CD4-positive, alpha-beta T cell treated with Interleukin-6 at 100 ng/mL for 8 hours (primary cell): ENCODE measurements around the gene USP46.
A peak's percentile ranks its signal among the peaks of the same experiment; 100 is the strongest.

Source experiments
- DNase-seq: peaks from one replicate; pipeline ENCODE4 v3.0.0-alpha.2; 2020; ENCODE audit warnings: mixed read lengths, low spot score

USP46 gene, protein sequence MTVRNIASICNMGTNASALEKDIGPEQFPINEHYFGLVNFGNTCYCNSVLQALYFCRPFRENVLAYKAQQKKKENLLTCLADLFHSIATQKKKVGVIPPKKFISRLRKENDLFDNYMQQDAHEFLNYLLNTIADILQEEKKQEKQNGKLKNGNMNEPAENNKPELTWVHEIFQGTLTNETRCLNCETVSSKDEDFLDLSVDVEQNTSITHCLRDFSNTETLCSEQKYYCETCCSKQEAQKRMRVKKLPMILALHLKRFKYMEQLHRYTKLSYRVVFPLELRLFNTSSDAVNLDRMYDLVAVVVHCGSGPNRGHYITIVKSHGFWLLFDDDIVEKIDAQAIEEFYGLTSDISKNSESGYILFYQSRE

DNA sequence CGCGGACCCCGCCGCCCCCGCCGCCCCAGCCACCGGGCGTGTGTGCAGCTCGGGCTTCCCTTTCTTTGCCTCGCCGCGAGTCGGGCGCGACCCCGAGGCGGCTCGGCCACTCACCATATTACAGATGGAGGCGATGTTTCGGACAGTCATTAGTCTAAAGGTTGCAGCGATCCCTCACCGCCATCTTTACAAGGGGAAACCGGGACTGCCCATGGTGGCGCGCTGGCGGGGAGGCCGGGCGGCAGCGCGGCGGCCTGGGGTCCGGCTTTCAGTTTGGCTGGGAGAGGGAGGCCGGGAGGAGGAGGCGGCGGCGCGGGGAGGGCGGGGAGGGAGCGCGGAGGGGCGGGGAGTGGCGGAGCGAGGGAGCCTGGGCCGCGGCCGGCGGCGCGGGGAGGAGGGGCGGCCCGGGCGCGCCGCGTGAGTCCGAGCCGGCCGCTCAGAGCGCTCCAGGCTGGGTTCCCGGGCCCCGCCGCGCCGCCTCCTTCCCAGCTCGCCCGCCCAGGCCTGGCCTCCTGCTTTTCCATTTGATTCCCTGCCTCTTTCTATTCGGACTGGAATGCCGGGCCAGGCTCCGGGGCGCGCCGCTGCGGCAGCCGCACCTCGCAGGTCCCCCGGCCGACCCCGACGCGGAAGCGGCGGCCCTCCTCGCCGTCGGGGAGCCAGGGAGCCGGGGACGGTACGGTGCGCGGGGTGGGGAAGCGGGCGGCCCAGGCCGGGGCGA lies at the start of gene USP46:
USP46 (minus strand) TSS at position 301 of the 721 bp plus-strand sequence; CDS start at position 150, 151 bp downstream.
- DNase-seq = peak; percentile 46

GRCh38 chr4:52704661-52705060 lies 45.6 kb upstream of the USP46 start:
- DNase-seq = no peak

GRCh38 chr4:52704133-52704532 lies 45.0 kb upstream of the USP46 start:
- DNase-seq = no peak

DNA sequence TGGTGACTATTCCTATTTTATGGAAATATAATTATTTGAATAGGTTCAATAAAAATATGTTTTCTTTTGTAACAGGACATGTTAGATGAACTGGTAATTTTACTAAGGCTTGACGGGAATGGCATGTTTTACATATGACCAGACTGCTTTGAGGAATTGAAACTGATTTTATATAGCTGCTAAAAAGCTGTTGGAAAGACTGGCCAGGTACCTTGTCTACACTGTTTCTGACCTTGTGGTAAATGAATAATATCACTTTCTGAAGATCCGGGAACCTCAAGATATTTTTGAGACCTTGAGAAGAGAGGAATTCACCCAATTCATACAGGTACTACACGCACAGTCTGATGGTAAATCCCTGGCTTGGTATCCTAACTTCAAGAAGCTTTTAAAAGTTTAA lies 42.1 kb upstream of the USP46 start:
- no peak for DNase-seq

DNA sequence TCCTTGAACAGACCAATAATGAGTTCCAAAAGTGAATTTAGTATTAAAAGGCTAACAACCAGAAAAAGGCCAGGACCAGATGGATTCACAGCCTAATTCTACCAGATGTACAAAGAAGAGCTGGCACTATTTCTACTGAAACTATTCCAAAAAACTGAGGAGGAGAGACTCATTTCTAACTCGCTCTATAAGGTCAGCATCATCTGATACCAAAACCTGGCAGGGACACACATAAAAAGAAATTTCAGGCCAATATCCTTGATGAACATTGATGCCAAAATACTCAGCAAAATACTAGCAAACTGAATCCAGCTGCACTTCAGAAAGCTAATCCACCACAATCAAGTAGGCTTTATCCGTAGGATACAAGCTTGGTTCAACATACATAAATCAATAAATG lies 35.8 kb upstream of the USP46 start:
- DNase-seq = no peak

GRCh38 chr4:52693492-52693891 lies 34.4 kb upstream of the USP46 start:
- DNase-seq = no peak

DNA sequence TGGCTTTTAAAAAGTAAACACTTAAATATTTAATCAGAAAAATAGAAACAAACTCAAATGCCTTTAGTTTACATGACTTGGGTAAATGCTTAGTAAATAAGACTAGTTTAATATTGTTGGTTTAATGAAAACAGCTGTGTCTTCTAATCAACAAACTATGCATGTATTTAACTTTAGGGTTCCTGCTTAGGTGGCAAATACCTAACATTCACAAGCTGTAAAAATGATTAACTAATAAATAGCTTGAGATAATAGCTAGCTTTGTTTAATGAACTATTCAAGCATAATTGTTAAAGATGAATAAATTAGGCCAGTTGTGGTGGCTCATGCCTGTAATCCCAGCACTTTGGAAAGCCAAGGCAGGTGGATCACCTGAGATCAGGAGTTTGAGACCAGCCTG lies 30.0 kb upstream of the USP46 start:
- DNase-seq = no peak

DNA sequence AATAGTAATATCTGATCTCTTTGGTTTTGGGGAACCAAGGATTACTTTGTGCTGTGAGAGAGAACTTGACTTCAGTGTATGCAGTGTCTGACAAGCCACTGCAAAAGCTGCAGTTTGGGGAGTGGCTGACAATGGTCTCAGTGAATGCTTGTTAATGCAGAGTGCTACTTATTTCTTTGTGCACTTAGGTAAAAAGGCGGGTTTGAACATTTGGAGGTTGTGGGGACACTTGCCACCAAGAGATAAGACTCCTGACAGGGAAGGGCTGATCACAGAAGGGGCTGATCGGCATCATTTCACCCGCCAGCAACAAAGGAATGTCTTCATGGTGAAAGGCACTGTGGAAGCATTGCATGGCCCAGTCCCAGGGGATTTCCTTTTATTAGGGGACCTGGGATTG lies 28.6 kb upstream of the USP46 start:
- no peak for DNase-seq

- no peak for DNase-seq
Observed at GRCh38 chr4:52685316-52685715, 26.2 kb upstream of the USP46 start.

DNA sequence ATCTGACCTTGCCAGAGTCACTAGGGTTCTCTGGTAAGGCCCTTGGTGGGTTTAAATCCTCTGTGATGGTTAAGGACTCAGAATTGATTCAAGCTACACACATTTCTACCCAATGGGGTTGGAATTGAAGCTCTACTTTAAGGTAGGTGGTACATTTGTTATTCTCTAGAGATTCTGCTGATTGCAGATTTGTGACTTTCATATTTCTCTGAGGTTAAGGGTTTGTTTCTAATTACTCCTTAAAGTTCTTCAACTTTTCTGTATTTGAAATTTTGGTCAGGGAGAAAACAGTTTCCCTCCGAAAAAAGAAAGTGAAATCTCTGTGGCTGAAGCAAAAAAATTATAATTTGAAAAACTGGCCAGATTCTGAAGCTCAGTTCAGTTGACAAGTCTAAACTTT lies 25.8 kb upstream of the USP46 start:
- DNase-seq = no peak

DNA sequence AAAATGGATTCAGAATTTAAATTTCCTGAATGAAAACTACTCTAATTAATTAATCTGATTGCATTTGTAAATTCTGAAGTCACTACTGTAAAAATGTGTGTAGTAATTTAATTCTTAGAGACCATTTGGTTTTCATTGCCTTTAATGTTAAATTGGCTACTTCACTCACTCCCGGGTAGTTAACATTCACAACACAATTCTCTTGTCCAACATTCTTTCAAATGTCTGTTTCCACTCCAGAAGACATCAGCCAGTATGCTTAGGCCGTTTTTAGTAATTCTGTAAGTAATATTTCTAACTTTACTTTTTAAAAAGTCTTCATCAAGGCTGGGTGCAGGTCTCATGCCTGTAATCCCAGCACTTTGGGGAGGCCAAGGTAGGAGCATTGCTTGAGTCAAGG lies 21.3 kb upstream of the USP46 start:
- no peak for DNase-seq

DNA sequence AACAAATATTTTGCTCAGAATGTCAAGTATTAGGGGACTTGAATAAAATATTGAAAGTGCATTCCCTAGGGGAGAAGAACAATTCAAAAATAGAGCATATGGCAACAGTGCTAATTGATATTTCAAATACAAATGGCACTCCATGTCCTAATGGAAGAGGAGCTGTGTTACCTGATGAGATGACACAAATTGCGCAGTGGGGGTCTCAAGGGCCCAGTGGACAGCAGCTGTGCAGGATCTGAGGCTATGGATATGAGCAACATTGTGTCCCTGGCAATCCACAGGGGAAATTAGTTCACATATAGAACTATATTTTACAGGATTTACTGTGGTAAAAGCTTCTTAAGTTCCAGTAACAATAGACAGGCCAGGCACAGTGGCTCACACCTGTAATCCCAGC lies 17.4 kb upstream of the USP46 start:
- no peak for DNase-seq

- DNase-seq = no peak
Observed at GRCh38 chr4:52675111-52675510, 16.0 kb upstream of the USP46 start.

DNA sequence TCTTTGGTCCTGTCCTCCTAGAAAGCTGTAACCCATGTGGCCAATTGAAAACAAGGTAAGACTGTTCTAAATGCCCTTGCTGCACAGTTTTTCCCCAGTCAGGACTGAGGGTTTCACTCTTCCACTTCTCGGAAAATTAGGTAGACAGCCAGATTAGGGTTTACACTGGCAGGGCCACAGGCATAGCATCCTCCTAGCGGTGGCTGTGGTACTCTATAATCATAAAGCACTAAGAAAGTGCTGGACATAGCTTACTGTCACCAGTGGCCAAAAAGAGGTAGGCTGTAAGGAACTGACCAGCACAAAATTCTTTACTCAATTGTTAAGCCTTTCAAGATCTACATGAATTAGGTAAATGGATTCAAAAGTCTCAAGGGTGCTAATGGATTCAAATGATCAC lies 11.6 kb upstream of the USP46 start:
- no peak for DNase-seq

DNA sequence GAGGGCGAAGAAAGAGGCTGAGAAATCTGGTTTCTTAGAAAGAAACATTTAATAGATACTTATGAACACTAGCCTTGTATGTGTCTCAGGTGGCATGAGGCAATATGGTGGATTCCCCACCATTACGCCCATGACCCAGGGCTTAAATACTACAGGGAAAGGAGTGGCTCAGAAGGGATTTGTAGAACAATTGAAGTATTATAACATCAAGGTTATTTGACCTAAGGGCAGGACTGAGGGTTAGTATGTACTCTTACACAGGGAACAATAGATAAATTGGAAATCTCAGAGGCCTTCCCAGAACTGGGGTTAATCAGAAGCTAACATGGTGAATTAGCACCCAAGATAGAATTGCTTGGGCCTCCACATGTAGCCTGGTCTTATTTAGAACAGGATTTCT lies 11.0 kb upstream of the USP46 start:
- no peak for DNase-seq

DNA sequence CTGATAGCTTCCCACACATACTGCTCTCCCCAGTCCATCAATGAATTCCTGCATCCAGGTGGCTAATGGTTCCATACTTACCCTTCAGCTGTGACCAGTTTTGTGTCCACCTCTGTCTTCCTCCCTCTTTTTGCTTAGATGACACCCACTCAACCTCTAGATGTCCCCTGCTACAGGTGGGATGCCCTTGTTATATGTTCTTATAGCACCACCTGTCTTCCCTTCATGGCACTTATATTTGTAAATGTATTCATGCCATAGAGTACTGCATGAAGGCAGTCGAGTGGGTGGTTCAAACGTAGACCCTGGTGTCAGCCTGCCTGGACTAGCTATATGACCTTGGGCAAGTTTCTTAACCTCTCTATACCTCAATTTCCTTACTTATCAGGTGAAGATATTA lies 6.5 kb upstream of the USP46 start:
- DNase-seq = no peak

- DNase-seq = no peak
Observed at GRCh38 chr4:52664479-52664878, 5.4 kb upstream of the USP46 start.

- DNase-seq = no peak
Observed at GRCh38 chr4:52661966-52662690, 3.0 kb upstream of the USP46 start.

DNA sequence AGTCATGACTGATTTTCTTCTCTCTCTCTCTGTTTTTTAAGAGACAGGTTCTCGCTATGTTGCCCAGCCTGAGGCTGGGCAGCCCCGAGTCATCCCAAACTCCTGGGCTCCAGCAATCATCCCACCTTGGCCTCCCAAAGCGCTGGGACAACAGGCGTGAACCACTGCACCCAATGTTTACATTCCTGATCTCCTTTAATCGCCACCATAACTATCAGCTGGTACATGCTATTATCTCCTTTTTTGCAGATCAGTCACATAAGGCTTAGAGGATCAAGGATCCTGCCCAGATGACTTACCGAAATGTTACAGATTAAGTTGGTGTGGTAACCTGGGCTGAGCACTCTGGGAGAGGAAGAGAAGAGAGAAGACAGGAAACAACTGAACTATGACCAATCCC lies 1.5 kb upstream of the USP46 start:
- no peak for DNase-seq

DNA sequence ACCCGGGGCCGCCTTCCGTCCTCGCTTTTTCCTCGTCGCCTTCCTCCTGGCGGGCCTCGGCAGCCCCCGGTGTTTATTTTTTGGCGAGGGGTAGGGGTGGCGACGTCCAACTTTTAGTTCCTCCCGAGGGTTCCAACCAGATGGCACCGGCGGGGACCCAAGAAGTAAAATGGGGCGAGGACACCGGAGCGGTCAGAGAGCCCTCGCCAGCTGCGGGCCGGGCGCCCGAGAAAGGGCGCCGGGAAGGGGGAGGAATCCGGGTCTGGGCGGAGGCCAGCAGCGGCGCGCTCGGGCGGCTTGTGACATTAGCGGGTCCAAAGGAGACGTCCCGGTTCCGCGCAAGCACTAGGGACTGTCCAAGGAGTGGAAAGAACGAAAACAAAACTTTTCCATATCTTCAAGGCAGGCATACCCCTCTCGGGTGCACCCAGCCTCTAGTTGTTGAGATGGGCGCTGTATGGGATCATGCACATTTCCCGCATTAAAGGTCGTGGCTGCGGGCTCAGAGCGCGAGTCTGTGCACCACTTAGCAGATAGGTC lies 691 bp upstream of the USP46 start:
- no peak for DNase-seq

- DNase-seq = no peak
Observed at GRCh38 chr4:52658641-52659000, 480 bp downstream of the USP46 start.

DNA sequence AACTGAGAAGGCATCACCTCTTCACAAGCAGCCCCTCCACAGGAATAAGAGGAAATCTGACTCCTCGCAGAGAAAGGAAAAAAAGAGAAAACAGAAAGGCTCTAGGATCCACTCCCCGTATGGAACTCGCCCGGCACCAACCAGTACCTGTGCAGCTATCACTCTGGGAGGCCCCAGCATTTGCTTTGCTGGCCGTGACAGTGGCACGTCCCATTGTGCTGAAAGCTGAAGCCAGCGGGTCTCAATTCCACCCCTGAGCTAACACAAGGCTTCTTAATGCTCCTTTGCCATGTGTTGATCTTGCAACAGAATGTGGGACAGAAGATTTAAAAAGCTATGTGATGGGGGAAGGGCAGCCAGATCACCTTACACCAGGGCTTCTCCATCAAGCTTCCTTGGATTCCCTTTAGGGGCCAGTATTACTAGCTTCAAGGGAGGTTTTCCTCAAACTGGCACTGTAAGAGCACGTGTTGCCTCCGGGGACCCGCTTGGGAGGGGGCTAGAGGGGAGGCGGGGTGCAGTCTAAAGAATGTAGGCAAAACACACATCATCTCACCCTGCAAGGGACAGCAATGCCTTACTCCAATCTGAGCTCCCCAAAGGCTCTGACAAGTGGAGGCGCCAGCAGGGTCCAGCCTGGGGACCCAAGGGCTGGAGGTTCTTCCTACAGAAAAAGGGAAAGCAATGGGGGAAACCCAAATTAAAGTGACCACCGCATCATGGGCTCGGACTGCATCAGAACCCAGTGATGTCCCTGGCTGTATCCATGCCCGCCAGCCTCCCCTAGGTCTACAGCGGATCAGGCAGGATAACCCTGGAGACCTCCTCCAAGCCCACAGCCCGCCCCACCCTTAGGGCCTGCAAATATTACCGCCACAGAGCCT lies 1.2 kb downstream of the USP46 start:
- DNase-seq = no peak
